ENCODE data around the gene RPL38.

The RPL38 gene

DNA sequence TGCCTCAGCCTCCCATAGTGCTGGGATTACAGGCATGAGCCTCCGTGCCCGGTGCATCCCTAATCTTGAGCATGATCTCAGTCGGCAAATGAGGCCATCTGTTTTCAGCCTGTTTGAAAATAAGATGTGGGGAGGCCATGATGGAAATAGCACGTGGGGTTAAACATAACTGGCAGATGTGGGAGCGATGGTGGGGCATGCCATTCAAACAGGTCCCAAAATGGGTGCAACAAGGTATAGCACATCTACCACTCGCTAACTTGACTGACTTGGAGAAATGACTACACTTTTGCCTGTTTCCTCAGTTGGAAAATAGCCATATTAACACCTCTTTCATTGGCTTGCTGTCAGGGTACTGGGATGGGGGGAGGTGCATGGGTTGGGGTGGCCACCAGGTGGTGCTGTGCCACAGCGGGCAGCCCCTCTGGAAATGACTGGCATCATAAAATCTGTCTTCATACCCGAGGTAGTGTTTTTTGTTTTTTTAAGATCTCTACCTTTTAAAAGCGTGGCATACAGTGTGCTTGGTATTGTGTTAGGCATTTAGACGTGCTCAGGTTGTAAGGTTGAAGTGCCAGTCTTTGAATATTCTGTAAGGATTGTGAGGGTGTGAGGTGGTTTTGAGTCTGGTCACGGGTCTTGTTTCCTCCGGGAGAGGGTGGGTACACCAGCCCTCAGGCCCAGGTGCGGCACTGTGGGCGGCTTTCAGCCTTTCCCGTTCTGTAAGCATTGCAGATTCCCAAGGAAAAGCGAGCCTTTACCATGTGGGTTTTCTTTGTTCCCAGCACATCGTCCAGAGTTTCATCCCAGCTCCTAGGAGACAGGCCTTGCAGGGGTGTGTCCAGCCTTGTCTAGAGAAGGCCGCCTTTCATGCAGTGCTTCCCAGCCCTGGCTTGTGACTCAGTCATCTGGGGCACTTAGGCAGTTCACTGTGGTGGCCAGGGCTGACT lies 7.0 kb downstream of the RPL38 start:
- ATAC-seq, result peak; percentile 41
- TF ChIP-seq ISL1 (CRISPR knock-in tag; IDR thresholded peaks at IDR 0.05) (no peak), TCF4 (CRISPR knock-in tag; IDR thresholded peaks at IDR 0.05; ENCODE audit: borderline replicate concordance) (peak; percentile 86), ZNF8 (CRISPR knock-in tag; IDR thresholded peaks at IDR 0.05) (peak; percentile 11; the same call in 1 of the 2 replicates), ZC3H10 (CRISPR knock-in tag; IDR thresholded peaks at IDR 0.05) (peak; percentile 52; the same call in 1 of the 2 replicates), OSR1 (CRISPR knock-in tag; IDR thresholded peaks at IDR 0.05) (no peak), ZNF565 (CRISPR knock-in tag; conservative IDR thresholded peaks at IDR 0.05; ENCODE audit: low read depth) (0 out of 2 replicates have a peak, but pooled peaks have one; percentile 79), TOX (CRISPR knock-in tag; IDR thresholded peaks at IDR 0.05; ENCODE audit: borderline replicate concordance) (peak; percentile 31; the same call in 1 of the 2 replicates), GLIS3 (CRISPR knock-in tag; IDR thresholded peaks at IDR 0.05) (peak; percentile 86), CSDC2 (CRISPR knock-in tag; IDR thresholded peaks at IDR 0.05) (no peak), ZFP30 (CRISPR knock-in tag; IDR thresholded peaks at IDR 0.05) (peak; percentile 26; the same call in 1 of the 2 replicates), RARB (CRISPR knock-in tag; IDR thresholded peaks at IDR 0.05) (0 out of 2 replicates have a peak, but pooled peaks have one; percentile 32), SNAI2 (CRISPR knock-in tag; IDR thresholded peaks at IDR 0.05) (no peak), ZFP3 (CRISPR knock-in tag; IDR thresholded peaks at IDR 0.05) (no peak; the same call in 1 of the 2 replicates), ESRRG (CRISPR knock-in tag; IDR thresholded peaks at IDR 0.05) (peak; percentile 46; the same call in 1 of the 2 replicates), PPARA (CRISPR knock-in tag; IDR thresholded peaks at IDR 0.05; ENCODE audit: borderline replicate concordance) (no peak), ZNF70 (CRISPR knock-in tag; IDR thresholded peaks at IDR 0.05) (0 out of 2 replicates have a peak, but pooled peaks have one; percentile 42), ARNTL (CRISPR knock-in tag; IDR thresholded peaks at IDR 0.05; ENCODE audit: borderline replicate concordance, low read depth) (0 out of 2 replicates have a peak, but pooled peaks have one; percentile 35), BACH2 (CRISPR knock-in tag; IDR thresholded peaks at IDR 0.05; ENCODE audit: borderline replicate concordance) (no peak)
- TF ChIP-seq, protein P1, sequence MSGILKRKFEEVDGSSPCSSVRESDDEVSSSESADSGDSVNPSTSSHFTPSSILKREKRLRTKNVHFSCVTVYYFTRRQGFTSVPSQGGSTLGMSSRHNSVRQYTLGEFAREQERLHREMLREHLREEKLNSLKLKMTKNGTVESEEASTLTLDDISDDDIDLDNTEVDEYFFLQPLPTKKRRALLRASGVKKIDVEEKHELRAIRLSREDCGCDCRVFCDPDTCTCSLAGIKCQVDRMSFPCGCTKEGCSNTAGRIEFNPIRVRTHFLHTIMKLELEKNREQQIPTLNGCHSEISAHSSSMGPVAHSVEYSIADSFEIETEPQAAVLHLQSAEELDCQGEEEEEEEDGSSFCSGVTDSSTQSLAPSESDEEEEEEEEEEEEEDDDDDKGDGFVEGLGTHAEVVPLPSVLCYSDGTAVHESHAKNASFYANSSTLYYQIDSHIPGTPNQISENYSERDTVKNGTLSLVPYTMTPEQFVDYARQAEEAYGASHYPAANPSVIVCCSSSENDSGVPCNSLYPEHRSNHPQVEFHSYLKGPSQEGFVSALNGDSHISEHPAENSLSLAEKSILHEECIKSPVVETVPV (CRISPR knock-in tag; IDR thresholded peaks at IDR 0.05), result peak; percentile 80
- TF ChIP-seq, protein P2, sequence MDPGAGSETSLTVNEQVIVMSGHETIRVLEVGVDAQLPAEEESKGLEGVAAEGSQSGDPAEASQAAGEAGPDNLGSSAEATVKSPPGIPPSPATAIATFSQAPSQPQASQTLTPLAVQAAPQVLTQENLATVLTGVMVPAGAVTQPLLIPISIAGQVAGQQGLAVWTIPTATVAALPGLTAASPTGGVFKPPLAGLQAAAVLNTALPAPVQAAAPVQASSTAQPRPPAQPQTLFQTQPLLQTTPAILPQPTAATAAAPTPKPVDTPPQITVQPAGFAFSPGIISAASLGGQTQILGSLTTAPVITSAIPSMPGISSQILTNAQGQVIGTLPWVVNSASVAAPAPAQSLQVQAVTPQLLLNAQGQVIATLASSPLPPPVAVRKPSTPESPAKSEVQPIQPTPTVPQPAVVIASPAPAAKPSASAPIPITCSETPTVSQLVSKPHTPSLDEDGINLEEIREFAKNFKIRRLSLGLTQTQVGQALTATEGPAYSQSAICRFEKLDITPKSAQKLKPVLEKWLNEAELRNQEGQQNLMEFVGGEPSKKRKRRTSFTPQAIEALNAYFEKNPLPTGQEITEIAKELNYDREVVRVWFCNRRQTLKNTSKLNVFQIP (CRISPR knock-in tag; IDR thresholded peaks at IDR 0.05; ENCODE audit: borderline replicate concordance, low read depth), result no peak
- TF ChIP-seq, protein P3, sequence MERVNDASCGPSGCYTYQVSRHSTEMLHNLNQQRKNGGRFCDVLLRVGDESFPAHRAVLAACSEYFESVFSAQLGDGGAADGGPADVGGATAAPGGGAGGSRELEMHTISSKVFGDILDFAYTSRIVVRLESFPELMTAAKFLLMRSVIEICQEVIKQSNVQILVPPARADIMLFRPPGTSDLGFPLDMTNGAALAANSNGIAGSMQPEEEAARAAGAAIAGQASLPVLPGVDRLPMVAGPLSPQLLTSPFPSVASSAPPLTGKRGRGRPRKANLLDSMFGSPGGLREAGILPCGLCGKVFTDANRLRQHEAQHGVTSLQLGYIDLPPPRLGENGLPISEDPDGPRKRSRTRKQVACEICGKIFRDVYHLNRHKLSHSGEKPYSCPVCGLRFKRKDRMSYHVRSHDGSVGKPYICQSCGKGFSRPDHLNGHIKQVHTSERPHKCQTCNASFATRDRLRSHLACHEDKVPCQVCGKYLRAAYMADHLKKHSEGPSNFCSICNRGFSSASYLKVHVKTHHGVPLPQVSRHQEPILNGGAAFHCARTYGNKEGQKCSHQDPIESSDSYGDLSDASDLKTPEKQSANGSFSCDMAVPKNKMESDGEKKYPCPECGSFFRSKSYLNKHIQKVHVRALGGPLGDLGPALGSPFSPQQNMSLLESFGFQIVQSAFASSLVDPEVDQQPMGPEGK (CRISPR knock-in tag; IDR thresholded peaks at IDR 0.05; ENCODE audit: borderline replicate concordance), result peak; percentile 82
- TF ChIP-seq, protein P4, sequence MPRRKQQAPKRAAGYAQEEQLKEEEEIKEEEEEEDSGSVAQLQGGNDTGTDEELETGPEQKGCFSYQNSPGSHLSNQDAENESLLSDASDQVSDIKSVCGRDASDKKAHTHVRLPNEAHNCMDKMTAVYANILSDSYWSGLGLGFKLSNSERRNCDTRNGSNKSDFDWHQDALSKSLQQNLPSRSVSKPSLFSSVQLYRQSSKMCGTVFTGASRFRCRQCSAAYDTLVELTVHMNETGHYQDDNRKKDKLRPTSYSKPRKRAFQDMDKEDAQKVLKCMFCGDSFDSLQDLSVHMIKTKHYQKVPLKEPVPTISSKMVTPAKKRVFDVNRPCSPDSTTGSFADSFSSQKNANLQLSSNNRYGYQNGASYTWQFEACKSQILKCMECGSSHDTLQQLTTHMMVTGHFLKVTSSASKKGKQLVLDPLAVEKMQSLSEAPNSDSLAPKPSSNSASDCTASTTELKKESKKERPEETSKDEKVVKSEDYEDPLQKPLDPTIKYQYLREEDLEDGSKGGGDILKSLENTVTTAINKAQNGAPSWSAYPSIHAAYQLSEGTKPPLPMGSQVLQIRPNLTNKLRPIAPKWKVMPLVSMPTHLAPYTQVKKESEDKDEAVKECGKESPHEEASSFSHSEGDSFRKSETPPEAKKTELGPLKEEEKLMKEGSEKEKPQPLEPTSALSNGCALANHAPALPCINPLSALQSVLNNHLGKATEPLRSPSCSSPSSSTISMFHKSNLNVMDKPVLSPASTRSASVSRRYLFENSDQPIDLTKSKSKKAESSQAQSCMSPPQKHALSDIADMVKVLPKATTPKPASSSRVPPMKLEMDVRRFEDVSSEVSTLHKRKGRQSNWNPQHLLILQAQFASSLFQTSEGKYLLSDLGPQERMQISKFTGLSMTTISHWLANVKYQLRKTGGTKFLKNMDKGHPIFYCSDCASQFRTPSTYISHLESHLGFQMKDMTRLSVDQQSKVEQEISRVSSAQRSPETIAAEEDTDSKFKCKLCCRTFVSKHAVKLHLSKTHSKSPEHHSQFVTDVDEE (CRISPR knock-in tag; IDR thresholded peaks at IDR 0.05), result peak; percentile 44
- TF ChIP-seq, protein P5, sequence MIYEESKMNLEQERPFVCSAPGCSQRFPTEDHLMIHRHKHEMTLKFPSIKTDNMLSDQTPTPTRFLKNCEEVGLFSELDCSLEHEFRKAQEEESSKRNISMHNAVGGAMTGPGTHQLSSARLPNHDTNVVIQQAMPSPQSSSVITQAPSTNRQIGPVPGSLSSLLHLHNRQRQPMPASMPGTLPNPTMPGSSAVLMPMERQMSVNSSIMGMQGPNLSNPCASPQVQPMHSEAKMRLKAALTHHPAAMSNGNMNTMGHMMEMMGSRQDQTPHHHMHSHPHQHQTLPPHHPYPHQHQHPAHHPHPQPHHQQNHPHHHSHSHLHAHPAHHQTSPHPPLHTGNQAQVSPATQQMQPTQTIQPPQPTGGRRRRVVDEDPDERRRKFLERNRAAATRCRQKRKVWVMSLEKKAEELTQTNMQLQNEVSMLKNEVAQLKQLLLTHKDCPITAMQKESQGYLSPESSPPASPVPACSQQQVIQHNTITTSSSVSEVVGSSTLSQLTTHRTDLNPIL (CRISPR knock-in tag; IDR thresholded peaks at IDR 0.05; ENCODE audit: low read depth), result peak; percentile 74

Measured in SK-N-SH treated with all-trans-retinoic acid at 6 μM for 48 hours (cell line).